Measurements from ENCODE around the gene GREB1L. TPM values are rescaled to one million over a fixed set of nuclear protein-coding genes. Genes with fewer than 3 reads are reported as not detected.

GREB1L gene
- total and polyA plus RNA-seq, 2 donors (not counting 1 experiment from before 2014, with no cell fraction given) = not detected

GRCh38 chr18:21525916-21526315 lies 283.9 kb downstream of the GREB1L start:
- ChIA-PET CTCF (no interaction called here), POLR2A (no interaction called here)
- Histone ChIP-seq H3K36me3 (replicated peaks in 1 of 2; ENCODE audit: control extremely low read depth in 1 of 2, control insufficient read depth in 1 of 2, extremely low read depth in 1 of 2, insufficient read depth in 2 of 2, low read length in 1 of 2) (peaks cover 6 to 33% of the 10 kb centered on the region in 2 experiments), H3K9me3 (ENCODE audit: control extremely low read depth in 1 of 3, control insufficient read depth in 2 of 3, insufficient read depth in 1 of 3, low read length in 2 of 3) (no peaks in the 10 kb centered on the region), H3K4me2 (replicated peaks; ENCODE audit: low read depth, low read length, poor library complexity, severe bottlenecking) (no peak overlapping the region), H2AFZ (ENCODE audit: insufficient read depth, low read depth, low read length, poor library complexity, severe bottlenecking) (no peak overlapping the region), H3K27ac (ENCODE audit: low read length in 2 of 2) (no peak overlapping the region), H3K9ac (ENCODE audit: low read length) (no peak overlapping the region), H3K4me1 (ENCODE audit: control insufficient read depth in 2 of 2, insufficient read depth in 2 of 2, low read length in 2 of 2) (no peaks in the 10 kb centered on the region), H3K79me2 (ENCODE audit: control insufficient read depth, insufficient read depth, low read length) (no peaks in the 10 kb centered on the region), H4K20me1 (ENCODE audit: control insufficient read depth, insufficient read depth, low read length, poor library complexity, severe bottlenecking) (no peaks in the 10 kb centered on the region), H3K27me3 (replicated peaks in 1 of 4; ENCODE audit: control extremely low read depth in 1 of 4, control insufficient read depth in 3 of 4, insufficient read depth in 4 of 4, low read length in 3 of 4) (no peaks in the 10 kb centered on the region), H3K4me3 (ENCODE audit: control extremely low read depth in 1 of 5, extremely low read depth in 1 of 5, insufficient read depth in 1 of 5, low read depth in 2 of 5, low read length in 4 of 5) (no peak overlapping the region)
- Mint-ChIP-seq H3K27me3 (no peaks in the 10 kb centered on the region), H3K4me3 (no peak overlapping the region), H3K4me1 (no peaks in the 10 kb centered on the region), H3K27ac (no peak overlapping the region), H3K9me3 (ENCODE audit: insufficient read depth) (no peaks in the 10 kb centered on the region)
- no peak for TF ChIP-seq EZH2 (IDR thresholded peaks at IDR 0.05; ENCODE audit: borderline replicate concordance, insufficient read depth, low read depth, low read length, poor library complexity, severe bottlenecking)
- no peak for TF ChIP-seq CTCF (IDR thresholded peaks at IDR 0.05)
- intact Hi-C loops (cut with micrococcal nuclease) = no loop called here
- no peak for DNase-seq
- WGBS (ENCODE audit: insufficient coverage) = 80% methylated on average over 1 of the region's 2 CpGs
- no peak for ATAC-seq (ENCODE audit: low read depth)

DNA sequence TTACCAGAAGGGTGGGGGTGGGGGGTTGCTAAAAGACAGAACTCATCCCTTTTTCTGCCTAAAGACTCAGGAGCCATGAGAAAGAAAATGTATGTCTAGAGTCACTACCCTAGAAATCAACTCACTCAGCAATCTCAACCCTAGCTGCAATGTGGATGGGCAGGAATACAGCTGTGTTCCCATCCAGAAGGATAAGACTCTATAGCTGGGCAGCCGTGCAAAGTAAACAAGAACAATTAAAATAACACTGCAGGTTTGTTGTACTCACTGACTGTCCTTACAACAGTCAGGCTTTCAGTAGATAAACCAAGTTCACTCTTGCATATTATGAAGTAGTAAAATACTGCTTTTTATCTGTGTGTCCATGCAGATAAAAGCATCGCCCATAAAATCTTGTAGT lies 284.4 kb downstream of the GREB1L start:
- intact Hi-C loops (cut with micrococcal nuclease) = no loop called here
- no peak overlapping the region for H2AFZ ChIP-seq (ENCODE audit: insufficient read depth, low read depth, low read length, poor library complexity, severe bottlenecking)
- no peak overlapping the region for H3K9ac ChIP-seq (ENCODE audit: low read length)
- no peaks in the 10 kb centered on the region for H3K27me3 Mint-ChIP-seq
- H3K4me1 ChIP-seq (ENCODE audit: control insufficient read depth in 2 of 2, insufficient read depth in 2 of 2, low read length in 2 of 2) = no peaks in the 10 kb centered on the region
- no peak for TF ChIP-seq CTCF (IDR thresholded peaks at IDR 0.05)
- TF ChIP-seq EZH2 (IDR thresholded peaks at IDR 0.05; ENCODE audit: borderline replicate concordance, insufficient read depth, low read depth, low read length, poor library complexity, severe bottlenecking) = no peak
- H3K4me1 Mint-ChIP-seq = no peaks in the 10 kb centered on the region
- no peak overlapping the region for H3K4me3 Mint-ChIP-seq
- H3K27ac Mint-ChIP-seq = no peak overlapping the region
- no peaks in the 10 kb centered on the region for H3K79me2 ChIP-seq (ENCODE audit: control insufficient read depth, insufficient read depth, low read length)
- H3K4me2 ChIP-seq (replicated peaks; ENCODE audit: low read depth, low read length, poor library complexity, severe bottlenecking) = no peak overlapping the region
- H3K9me3 Mint-ChIP-seq (ENCODE audit: insufficient read depth) = no peaks in the 10 kb centered on the region
- H3K9me3 ChIP-seq (ENCODE audit: control extremely low read depth in 1 of 3, control insufficient read depth in 2 of 3, insufficient read depth in 1 of 3, low read length in 2 of 3) = no peaks in the 10 kb centered on the region
- POLR2A ChIA-PET = no interaction called here
- peaks cover 8 to 39% of the 10 kb centered on the region in 2 experiments for H3K36me3 ChIP-seq (replicated peaks in 1 of 2; ENCODE audit: control extremely low read depth in 1 of 2, control insufficient read depth in 1 of 2, extremely low read depth in 1 of 2, insufficient read depth in 2 of 2, low read length in 1 of 2)
- ATAC-seq (ENCODE audit: low read depth) (no peak), DNase-seq (no peak)
- no peak overlapping the region for H3K27ac ChIP-seq (ENCODE audit: low read length in 2 of 2)
- no CpG with 5 or more reads among the region's 2 CpGs for WGBS (ENCODE audit: insufficient coverage)
- no peaks in the 10 kb centered on the region for H4K20me1 ChIP-seq (ENCODE audit: control insufficient read depth, insufficient read depth, low read length, poor library complexity, severe bottlenecking)
- H3K27me3 ChIP-seq (replicated peaks in 1 of 4; ENCODE audit: control extremely low read depth in 1 of 4, control insufficient read depth in 3 of 4, insufficient read depth in 4 of 4, low read length in 3 of 4) = no peaks in the 10 kb centered on the region
- CTCF ChIA-PET = no interaction called here
- H3K4me3 ChIP-seq (ENCODE audit: control extremely low read depth in 1 of 5, extremely low read depth in 1 of 5, insufficient read depth in 1 of 5, low read depth in 2 of 5, low read length in 4 of 5) = no peak overlapping the region

Data from B cell (primary cell).